Measurements from ENCODE around the gene LOXL4. TPM values are rescaled to one million over a fixed set of nuclear protein-coding genes. Genes with fewer than 3 reads are reported as not detected.

The LOXL4 gene
- total and polyA plus RNA-seq, 2 donors (not counting 1 experiment from before 2014, with no cell fraction given): 0.12 TPM; not detected in 1

DNA sequence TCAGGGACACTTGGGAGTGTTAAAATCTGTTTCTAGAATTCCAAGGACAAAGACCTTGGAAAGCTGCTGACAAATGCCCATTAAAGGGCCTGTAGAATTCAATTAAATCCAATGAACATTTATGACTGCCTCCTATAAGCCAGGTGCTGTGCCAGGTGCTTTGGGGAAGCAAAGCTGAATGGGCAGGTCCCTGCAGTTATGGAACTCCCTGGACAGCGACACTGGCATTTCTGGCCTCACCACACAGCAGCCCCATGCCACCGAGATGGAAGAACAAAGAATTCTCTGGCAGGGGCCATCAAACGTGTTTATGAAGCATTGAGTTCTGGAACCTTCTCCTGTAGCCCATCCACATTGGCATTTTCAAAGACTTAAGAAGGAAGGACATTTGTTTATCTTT lies 45.6 kb upstream of the LOXL4 start:
- Histone ChIP-seq H3K4me2 (replicated peaks; ENCODE audit: low read depth, low read length, poor library complexity, severe bottlenecking) (no peak overlapping the region), H3K4me1 (ENCODE audit: control insufficient read depth in 2 of 2, insufficient read depth in 2 of 2, low read length in 2 of 2) (peaks cover 13 to 16% of the 10 kb centered on the region in 2 donors), H3K27ac (ENCODE audit: low read length in 2 of 2) (no peak overlapping the region), H3K9me3 (ENCODE audit: control extremely low read depth in 1 of 3, control insufficient read depth in 2 of 3, insufficient read depth in 1 of 3, low read length in 2 of 3) (no peaks in the 10 kb centered on the region), H3K27me3 (replicated peaks in 1 of 4; ENCODE audit: control extremely low read depth in 1 of 4, control insufficient read depth in 3 of 4, insufficient read depth in 4 of 4, low read length in 3 of 4) (peaks cover 0 to 15% (median 4%) of the 10 kb centered on the region in 4 experiments), H3K9ac (ENCODE audit: low read length) (no peak overlapping the region), H3K36me3 (replicated peaks in 1 of 2; ENCODE audit: control extremely low read depth in 1 of 2, control insufficient read depth in 1 of 2, extremely low read depth in 1 of 2, insufficient read depth in 2 of 2, low read length in 1 of 2) (no peaks in the 10 kb centered on the region), H4K20me1 (ENCODE audit: control insufficient read depth, insufficient read depth, low read length, poor library complexity, severe bottlenecking) (no peaks in the 10 kb centered on the region), H3K79me2 (ENCODE audit: control insufficient read depth, insufficient read depth, low read length) (no peaks in the 10 kb centered on the region), H3K4me3 (ENCODE audit: control extremely low read depth in 1 of 5, extremely low read depth in 1 of 5, insufficient read depth in 1 of 5, low read depth in 2 of 5, low read length in 4 of 5) (no peak overlapping the region), H2AFZ (ENCODE audit: insufficient read depth, low read depth, low read length, poor library complexity, severe bottlenecking) (no peak overlapping the region)
- DNase-seq (no peak), ATAC-seq (ENCODE audit: low read depth) (no peak)
- WGBS (ENCODE audit: insufficient coverage): 72% methylated on average over 3 of the region's 3 CpGs
- no peak overlapping the region for H3K4me3 Mint-ChIP-seq
- no peaks in the 10 kb centered on the region for H3K9me3 Mint-ChIP-seq (ENCODE audit: insufficient read depth)
- ChIA-PET POLR2A (no interaction called here), CTCF (interaction anchor here (0.7 kb wide), 1 partner anchor 399 kb away, joined by 3 read pairs; no protein-coding TSS in a partner anchor)
- peaks cover 14% of the 10 kb centered on the region for H3K4me1 Mint-ChIP-seq
- H3K27ac Mint-ChIP-seq: no peak overlapping the region
- TF ChIP-seq EZH2 (IDR thresholded peaks at IDR 0.05; ENCODE audit: borderline replicate concordance, insufficient read depth, low read depth, low read length, poor library complexity, severe bottlenecking): no peak
- TF ChIP-seq, protein P1, sequence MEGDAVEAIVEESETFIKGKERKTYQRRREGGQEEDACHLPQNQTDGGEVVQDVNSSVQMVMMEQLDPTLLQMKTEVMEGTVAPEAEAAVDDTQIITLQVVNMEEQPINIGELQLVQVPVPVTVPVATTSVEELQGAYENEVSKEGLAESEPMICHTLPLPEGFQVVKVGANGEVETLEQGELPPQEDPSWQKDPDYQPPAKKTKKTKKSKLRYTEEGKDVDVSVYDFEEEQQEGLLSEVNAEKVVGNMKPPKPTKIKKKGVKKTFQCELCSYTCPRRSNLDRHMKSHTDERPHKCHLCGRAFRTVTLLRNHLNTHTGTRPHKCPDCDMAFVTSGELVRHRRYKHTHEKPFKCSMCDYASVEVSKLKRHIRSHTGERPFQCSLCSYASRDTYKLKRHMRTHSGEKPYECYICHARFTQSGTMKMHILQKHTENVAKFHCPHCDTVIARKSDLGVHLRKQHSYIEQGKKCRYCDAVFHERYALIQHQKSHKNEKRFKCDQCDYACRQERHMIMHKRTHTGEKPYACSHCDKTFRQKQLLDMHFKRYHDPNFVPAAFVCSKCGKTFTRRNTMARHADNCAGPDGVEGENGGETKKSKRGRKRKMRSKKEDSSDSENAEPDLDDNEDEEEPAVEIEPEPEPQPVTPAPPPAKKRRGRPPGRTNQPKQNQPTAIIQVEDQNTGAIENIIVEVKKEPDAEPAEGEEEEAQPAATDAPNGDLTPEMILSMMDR (IDR thresholded peaks at IDR 0.05): no peak
- H3K27me3 Mint-ChIP-seq: peaks cover 44% of the 10 kb centered on the region
- intact Hi-C loops (cut with micrococcal nuclease): no loop called here

DNA sequence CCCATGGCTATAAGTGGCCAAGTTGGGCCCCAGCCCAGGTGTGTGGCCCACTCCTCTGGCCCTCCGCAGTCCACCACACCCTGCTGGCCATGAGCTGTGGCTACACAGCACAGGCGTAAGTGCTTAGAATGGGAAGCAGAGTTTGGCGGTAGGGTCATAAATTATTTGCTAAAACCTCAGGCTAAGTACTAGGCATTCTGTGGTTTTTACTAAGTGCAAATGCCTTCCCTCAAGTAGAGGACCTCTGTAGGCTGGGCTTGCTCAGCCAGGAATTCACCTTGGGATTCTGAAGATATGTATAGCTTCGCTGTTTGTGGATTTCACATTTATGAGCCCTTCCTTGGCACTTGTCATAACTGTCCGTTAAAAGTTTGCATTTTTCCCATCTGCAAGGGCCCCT lies 44.8 kb upstream of the LOXL4 start:
- H3K4me1 ChIP-seq (ENCODE audit: control insufficient read depth in 2 of 2, insufficient read depth in 2 of 2, low read length in 2 of 2): peaks cover 13 to 16% of the 10 kb centered on the region in 2 donors
- Mint-ChIP-seq H3K9me3 (ENCODE audit: insufficient read depth) (no peaks in the 10 kb centered on the region), H3K27me3 (peaks cover 43% of the 10 kb centered on the region), H3K4me3 (no peak overlapping the region), H3K4me1 (peaks cover 14% of the 10 kb centered on the region), H3K27ac (no peak overlapping the region)
- H3K27ac ChIP-seq (ENCODE audit: low read length in 2 of 2): no peak overlapping the region
- ATAC-seq (ENCODE audit: low read depth): no peak
- H3K9ac ChIP-seq (ENCODE audit: low read length): no peak overlapping the region
- ChIA-PET CTCF (interaction anchor here (0.7 to 1.0 kb wide), 2 partner anchors 11 to 13 kb away, joined by 3 read pairs; no protein-coding TSS in a partner anchor), POLR2A (no interaction called here)
- no peaks in the 10 kb centered on the region for H4K20me1 ChIP-seq (ENCODE audit: control insufficient read depth, insufficient read depth, low read length, poor library complexity, severe bottlenecking)
- no peak for DNase-seq
- no peak overlapping the region for H3K4me3 ChIP-seq (ENCODE audit: control extremely low read depth in 1 of 5, extremely low read depth in 1 of 5, insufficient read depth in 1 of 5, low read depth in 2 of 5, low read length in 4 of 5)
- no peak for TF ChIP-seq EZH2 (IDR thresholded peaks at IDR 0.05; ENCODE audit: borderline replicate concordance, insufficient read depth, low read depth, low read length, poor library complexity, severe bottlenecking)
- TF ChIP-seq, protein P1 (IDR thresholded peaks at IDR 0.05): no peak
- H3K27me3 ChIP-seq (replicated peaks in 1 of 4; ENCODE audit: control extremely low read depth in 1 of 4, control insufficient read depth in 3 of 4, insufficient read depth in 4 of 4, low read length in 3 of 4): peaks cover 0 to 22% (median 4%) of the 10 kb centered on the region in 4 experiments
- 77% methylated on average over 5 of the region's 5 CpGs for WGBS (ENCODE audit: insufficient coverage)
- intact Hi-C loops (cut with micrococcal nuclease): no loop called here
- no peak overlapping the region for H3K4me2 ChIP-seq (replicated peaks; ENCODE audit: low read depth, low read length, poor library complexity, severe bottlenecking)
- H2AFZ ChIP-seq (ENCODE audit: insufficient read depth, low read depth, low read length, poor library complexity, severe bottlenecking): no peak overlapping the region
- H3K9me3 ChIP-seq (ENCODE audit: control extremely low read depth in 1 of 3, control insufficient read depth in 2 of 3, insufficient read depth in 1 of 3, low read length in 2 of 3): no peaks in the 10 kb centered on the region
- no peaks in the 10 kb centered on the region for H3K36me3 ChIP-seq (replicated peaks in 1 of 2; ENCODE audit: control extremely low read depth in 1 of 2, control insufficient read depth in 1 of 2, extremely low read depth in 1 of 2, insufficient read depth in 2 of 2, low read length in 1 of 2)
- no peaks in the 10 kb centered on the region for H3K79me2 ChIP-seq (ENCODE audit: control insufficient read depth, insufficient read depth, low read length)

Measured in B cell (primary cell).